H9 (cell line): ENCODE data around the gene INTS4. TPM values are rescaled to one million over a fixed set of nuclear protein-coding genes. Genes with fewer than 3 reads are reported as not detected.

Source experiments
- DNase-seq: peaks from one replicate; pipeline ENCODE4 v3.0.0-alpha.2; 2017
- H2AFZ ChIP-seq: one replicate; pipeline ENCODE4 v1.6.1; 2013; ENCODE audit warnings: mild to moderate bottlenecking, low read length, control low read depth, moderate library complexity
- H2AK5ac ChIP-seq: 2 replicates; pipeline ENCODE4 v1.6.1; 2013; ENCODE audit warnings: low read length, control low read depth, mixed read lengths; ENCODE audit not compliant: insufficient read length
- H2BK120ac ChIP-seq: one replicate; pipeline ENCODE4 v1.6.1; 2013; ENCODE audit warnings: low read depth, mild to moderate bottlenecking, low read length, control low read depth, inconsistent platforms; ENCODE audit not compliant: poor library complexity, severe bottlenecking
- H2BK12ac ChIP-seq: 2 replicates; pipeline ENCODE4 v1.6.1; 2013; ENCODE audit warnings: low read length, control low read depth, mixed read lengths, low read depth; ENCODE audit not compliant: insufficient read length
- H2BK15ac ChIP-seq: 2 replicates; pipeline ENCODE4 v1.6.1; 2013; ENCODE audit warnings: low read depth, low read length, control low read depth
- H2BK20ac ChIP-seq: one replicate; pipeline ENCODE4 v1.6.1; 2013; ENCODE audit warnings: low read depth, mild to moderate bottlenecking, low read length, control low read depth, inconsistent platforms; ENCODE audit not compliant: poor library complexity, severe bottlenecking
- H2BK5ac ChIP-seq: 2 replicates; pipeline ENCODE4 v1.6.1; 2013; ENCODE audit warnings: low read length, control low read depth, mixed read lengths; ENCODE audit not compliant: insufficient read length
- H3K14ac ChIP-seq: 2 replicates; pipeline ENCODE4 v1.6.1; 2013; ENCODE audit warnings: low read length, control low read depth; ENCODE audit not compliant: insufficient read depth
- H3K18ac ChIP-seq: 2 replicates; pipeline ENCODE4 v1.6.1; 2013; ENCODE audit warnings: low read depth, mild to moderate bottlenecking, mixed read lengths, low read length, control low read depth; ENCODE audit not compliant: insufficient read length
- H3K23ac ChIP-seq: 2 replicates; pipeline ENCODE4 v1.6.1; 2013; ENCODE audit warnings: low read length, control low read depth, mixed read lengths, low read depth; ENCODE audit not compliant: insufficient read length
- H3K23me2 ChIP-seq: 2 replicates; pipeline ENCODE4 v1.6.1; 2013; ENCODE audit warnings: low read depth, mild to moderate bottlenecking, mixed read lengths, low read length, control low read depth; ENCODE audit not compliant: insufficient read length, poor library complexity, severe bottlenecking
- H3K27ac ChIP-seq: 2 replicates; pipeline ENCODE4 v1.5.1; 2013; ENCODE audit warnings: low read length, control low read depth, mixed read lengths, low read depth; ENCODE audit not compliant: insufficient read length
- H3K27me3 ChIP-seq: 2 replicates; pipeline ENCODE4 v1.6.1; 2013; ENCODE audit warnings: low read length, control low read depth, inconsistent platforms; ENCODE audit not compliant: insufficient read depth
- H3K4ac ChIP-seq: 2 replicates; pipeline ENCODE4 v1.6.1; 2013; ENCODE audit warnings: low read depth, mild to moderate bottlenecking, control low read depth, inconsistent platforms, low read length, moderate library complexity
- H3K4me1 ChIP-seq: 2 replicates; pipeline ENCODE4 v1.6.1; 2013; ENCODE audit warnings: low read length, control low read depth, inconsistent platforms; ENCODE audit not compliant: insufficient read depth
- H3K4me2 ChIP-seq: 2 replicates; pipeline ENCODE4 v1.6.1; 2013; ENCODE audit warnings: low read length, control low read depth, mixed read lengths; ENCODE audit not compliant: insufficient read length, insufficient read depth
- H3K56ac ChIP-seq: 2 replicates; pipeline ENCODE4 v1.6.1; 2013; ENCODE audit warnings: low read depth, mild to moderate bottlenecking, mixed read lengths, low read length, control low read depth; ENCODE audit not compliant: insufficient read length
- H3K79me1 ChIP-seq: 2 replicates; pipeline ENCODE4 v1.6.1; 2013; ENCODE audit warnings: low read depth, mild to moderate bottlenecking, moderate library complexity, low read length, control low read depth, inconsistent platforms; ENCODE audit not compliant: insufficient read depth, poor library complexity, severe bottlenecking
- H3K79me2 ChIP-seq: 2 replicates; pipeline ENCODE4 v1.6.1; 2013; ENCODE audit warnings: low read length, control low read depth, inconsistent platforms; ENCODE audit not compliant: insufficient read depth
- H3K9ac ChIP-seq: 2 replicates; pipeline ENCODE4 v1.6.1; 2013; ENCODE audit warnings: low read length, control low read depth, mixed read lengths; ENCODE audit not compliant: insufficient read length; ENCODE audit errors: extremely low read depth
- H3K9me3 ChIP-seq: one replicate; pipeline ENCODE4 v1.6.1; 2013; ENCODE audit warnings: low read depth, low read length, inconsistent platforms; ENCODE audit not compliant: control insufficient read depth
- H3T11ph ChIP-seq: one replicate; pipeline ENCODE4 v1.6.1; 2013; ENCODE audit warnings: mild to moderate bottlenecking, low read length, control low read depth, inconsistent platforms
- H4K20me1 ChIP-seq: one replicate; pipeline ENCODE4 v1.6.1; 2013; ENCODE audit not compliant: control insufficient read depth, insufficient read length, insufficient read depth
- H4K5ac ChIP-seq: 2 replicates; pipeline ENCODE4 v1.6.1; 2013; ENCODE audit warnings: low read depth, mild to moderate bottlenecking, mixed read lengths, low read length, control low read depth; ENCODE audit not compliant: insufficient read length
- H4K8ac ChIP-seq: replicated peaks from 2 replicates; pipeline ENCODE4 v1.6.1; 2013; ENCODE audit warnings: low read length, control low read depth, mixed read lengths, low read depth; ENCODE audit not compliant: insufficient read length
- H4K91ac ChIP-seq: 2 replicates; pipeline ENCODE4 v1.6.1; 2013; ENCODE audit warnings: low read depth, mild to moderate bottlenecking, moderate library complexity, mixed read lengths, low read length, control low read depth; ENCODE audit not compliant: insufficient read length
- H3K27ac Mint-ChIP-seq, 3 experiments: 2 replicates in 2 of 3; 3 replicates in 1 of 3; pipeline ENCODE4 v1.8.0; 2020 to 2021; ENCODE audit warnings: mixed read lengths in 3 of 3, mild to moderate bottlenecking in 1 of 3, moderate library complexity in 1 of 3
- H3K27me3 Mint-ChIP-seq: 2 replicates; pipeline ENCODE4 v1.8.0; 2021; ENCODE audit warnings: low read depth, mild to moderate bottlenecking, moderate library complexity, mixed read lengths
- H3K36me3 Mint-ChIP-seq, 3 experiments: 2 replicates in 2 of 3; 3 replicates in 1 of 3; pipeline ENCODE4 v1.8.0; 2020 to 2021; ENCODE audit warnings: low read depth in 3 of 3, mixed read lengths in 3 of 3; ENCODE audit not compliant: insufficient read depth in 1 of 3
- H3K4me1 Mint-ChIP-seq, 2 experiments: 2 replicates each; pipeline ENCODE4 v1.8.0; 2020; ENCODE audit warnings: mixed read lengths in 2 of 2
- H3K4me3 Mint-ChIP-seq, 2 experiments: 2 replicates in 1 of 2; 3 replicates in 1 of 2; pipeline ENCODE4 v1.8.0; 2020 to 2021; ENCODE audit warnings: mild to moderate bottlenecking in 2 of 2, mixed read lengths in 2 of 2, moderate library complexity in 1 of 2
- H3K9me3 Mint-ChIP-seq, 2 experiments: 2 replicates in 1 of 2; 3 replicates in 1 of 2; pipeline ENCODE4 v1.8.0; 2020; ENCODE audit warnings: mild to moderate bottlenecking in 2 of 2, mixed read lengths in 2 of 2, moderate library complexity in 1 of 2
- total RNA-seq: library from RNA; stranded (reverse); gene quantifications from 2 replicates; pipeline ENCODE4 v1.2.1, GENCODE V29; 2021
- TF ChIP-seq, protein P1 (sequence below): fragments of 200-600 bp; sonication (generic); conservative IDR thresholded peaks from 3 replicates; pipeline ENCODE4 v1.8.0; 2021; ENCODE audit warnings: antibody characterized with exemption, mild to moderate bottlenecking

Gene INTS4
- total RNA-seq, 1 experiment from 2014 or later, result 38.6 TPM

DNA sequence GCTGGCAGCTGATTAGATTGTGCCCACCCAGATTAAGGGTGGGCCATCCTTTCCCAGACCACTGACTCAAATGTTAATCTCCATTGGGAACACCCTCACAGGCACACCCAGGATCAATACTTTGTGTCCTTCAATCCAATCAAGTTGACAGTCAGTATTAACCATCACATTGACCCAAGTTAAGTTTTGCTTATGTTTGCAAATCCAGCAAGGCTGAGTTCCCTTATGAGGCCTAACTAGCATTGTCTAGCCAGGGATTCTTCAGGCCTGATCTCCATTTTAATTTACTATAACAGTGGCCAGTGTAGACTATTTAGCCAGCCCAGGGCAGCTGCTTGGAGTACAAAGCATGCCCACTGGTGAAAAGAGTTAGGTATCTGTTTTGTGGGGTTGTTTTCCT lies 30.9 kb upstream of the INTS4 start:
- H4K5ac ChIP-seq, result no peak overlapping the region
- no peaks in the 10 kb centered on the region for H3K79me2 ChIP-seq
- H3K27ac Mint-ChIP-seq, result no peak overlapping the region
- H4K20me1 ChIP-seq, result no peaks in the 10 kb centered on the region
- H2BK15ac ChIP-seq, result no peak overlapping the region
- H3K4ac ChIP-seq, result no peak overlapping the region
- peaks cover 0 to 5% of the 10 kb centered on the region in 2 experiments; a peak in 2 of 5 replicates for H3K9me3 Mint-ChIP-seq
- H3K4me1 ChIP-seq, result peaks cover 3% of the 10 kb centered on the region; the same call in 1 of the 2 replicates
- no peak overlapping the region for H3T11ph ChIP-seq
- no peaks in the 10 kb centered on the region for H3K27me3 ChIP-seq
- H3K36me3 Mint-ChIP-seq, result no peaks in the 10 kb centered on the region; a peak in 1 of 7 replicates
- peaks cover 21 to 25% of the 10 kb centered on the region in 2 experiments for H3K4me1 Mint-ChIP-seq
- no peak overlapping the region for H3K4me3 Mint-ChIP-seq
- H3K9ac ChIP-seq, result no peak overlapping the region
- no peak overlapping the region for H3K18ac ChIP-seq
- H3K27ac ChIP-seq, result no peak overlapping the region
- H3K79me1 ChIP-seq, result no peaks in the 10 kb centered on the region
- no peak overlapping the region for H2AFZ ChIP-seq
- no peak overlapping the region for H3K23ac ChIP-seq
- H4K8ac ChIP-seq, result no peak overlapping the region
- peaks cover 10% of the 10 kb centered on the region for H3K23me2 ChIP-seq
- H4K91ac ChIP-seq, result no peak overlapping the region
- no peak overlapping the region for H3K4me2 ChIP-seq
- DNase-seq, result no peak
- H2AK5ac ChIP-seq, result no peak overlapping the region
- no peak overlapping the region for H2BK12ac ChIP-seq
- H3K14ac ChIP-seq, result no peak overlapping the region
- no peak overlapping the region for H2BK5ac ChIP-seq
- no peak overlapping the region for H2BK20ac ChIP-seq
- H3K27me3 Mint-ChIP-seq, result no peaks in the 10 kb centered on the region
- H3K56ac ChIP-seq, result no peak overlapping the region
- no peaks in the 10 kb centered on the region for H3K9me3 ChIP-seq
- TF ChIP-seq, protein P1, sequence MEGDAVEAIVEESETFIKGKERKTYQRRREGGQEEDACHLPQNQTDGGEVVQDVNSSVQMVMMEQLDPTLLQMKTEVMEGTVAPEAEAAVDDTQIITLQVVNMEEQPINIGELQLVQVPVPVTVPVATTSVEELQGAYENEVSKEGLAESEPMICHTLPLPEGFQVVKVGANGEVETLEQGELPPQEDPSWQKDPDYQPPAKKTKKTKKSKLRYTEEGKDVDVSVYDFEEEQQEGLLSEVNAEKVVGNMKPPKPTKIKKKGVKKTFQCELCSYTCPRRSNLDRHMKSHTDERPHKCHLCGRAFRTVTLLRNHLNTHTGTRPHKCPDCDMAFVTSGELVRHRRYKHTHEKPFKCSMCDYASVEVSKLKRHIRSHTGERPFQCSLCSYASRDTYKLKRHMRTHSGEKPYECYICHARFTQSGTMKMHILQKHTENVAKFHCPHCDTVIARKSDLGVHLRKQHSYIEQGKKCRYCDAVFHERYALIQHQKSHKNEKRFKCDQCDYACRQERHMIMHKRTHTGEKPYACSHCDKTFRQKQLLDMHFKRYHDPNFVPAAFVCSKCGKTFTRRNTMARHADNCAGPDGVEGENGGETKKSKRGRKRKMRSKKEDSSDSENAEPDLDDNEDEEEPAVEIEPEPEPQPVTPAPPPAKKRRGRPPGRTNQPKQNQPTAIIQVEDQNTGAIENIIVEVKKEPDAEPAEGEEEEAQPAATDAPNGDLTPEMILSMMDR, result no peak
- no peak overlapping the region for H2BK120ac ChIP-seq
